Measurements from ENCODE around the gene RPL29.
A peak's percentile ranks its signal among the peaks of the same experiment; 100 is the strongest.

RPL29 gene

DNA sequence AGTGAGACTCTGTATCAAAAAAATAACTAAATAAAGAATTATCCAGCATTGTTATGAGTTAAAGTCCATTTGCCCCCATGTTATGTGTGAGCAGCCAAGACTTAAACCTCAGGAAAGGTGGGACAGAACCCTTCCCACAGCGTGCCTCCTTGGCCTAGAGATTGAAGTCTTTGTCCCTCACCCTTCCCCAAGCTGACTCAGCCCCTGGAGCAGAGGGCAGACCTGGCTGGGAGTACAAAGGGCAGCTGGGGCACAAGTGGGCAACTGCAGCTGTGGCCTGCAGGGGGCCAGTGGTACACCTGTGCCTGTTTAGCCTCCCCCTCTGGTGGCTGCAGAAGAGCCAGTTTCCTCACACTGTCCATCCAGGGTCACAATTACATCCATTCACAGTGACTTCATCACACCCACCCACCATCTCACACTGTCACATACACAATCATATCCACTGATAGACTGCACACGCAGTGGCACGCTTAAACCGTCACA, 13.3 kb downstream of the RPL29 start:
- peak; percentile 51 for DNase-seq (ENCODE audit: low spot score)

DNA sequence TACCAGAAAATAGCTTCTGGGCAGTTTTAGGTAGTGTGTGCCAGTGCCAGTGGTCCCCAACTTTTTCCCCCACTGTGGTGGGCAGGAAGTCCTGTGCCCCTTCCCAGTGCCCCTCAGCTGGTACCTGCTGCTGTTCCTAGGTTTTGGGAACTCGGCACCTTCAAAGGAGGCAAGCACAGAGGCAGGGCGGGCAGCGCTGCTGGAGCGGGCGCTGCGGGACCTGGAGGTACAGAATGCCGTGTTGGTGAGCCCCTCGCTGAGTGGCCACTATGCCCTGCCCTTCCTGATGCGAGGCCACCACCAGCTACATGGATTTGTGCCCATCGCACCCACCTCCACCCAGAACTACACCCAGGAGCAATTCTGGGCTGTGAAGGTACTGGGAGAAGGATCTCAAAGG, 15.4 kb downstream of the RPL29 start:
- no peak for DNase-seq (ENCODE audit: low spot score)

DNA sequence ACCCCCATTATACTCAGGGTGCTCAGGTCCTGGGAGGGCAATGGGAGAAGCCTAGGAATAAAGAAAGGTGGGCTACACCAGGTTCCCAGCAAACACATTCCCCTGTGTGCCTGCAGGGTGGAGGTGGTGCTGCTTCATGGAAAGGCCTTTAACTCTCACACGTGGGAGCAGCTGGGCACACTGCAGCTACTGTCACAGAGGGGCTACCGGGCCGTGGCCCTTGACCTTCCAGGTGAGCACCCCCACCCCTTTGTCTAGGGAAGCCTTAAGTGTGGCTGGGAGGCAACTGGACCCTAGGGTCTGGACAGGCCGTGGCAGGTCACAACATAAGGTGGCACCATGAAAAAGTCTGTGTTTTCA, 17.6 kb downstream of the RPL29 start:
- DNase-seq (ENCODE audit: low spot score): no peak

DNA sequence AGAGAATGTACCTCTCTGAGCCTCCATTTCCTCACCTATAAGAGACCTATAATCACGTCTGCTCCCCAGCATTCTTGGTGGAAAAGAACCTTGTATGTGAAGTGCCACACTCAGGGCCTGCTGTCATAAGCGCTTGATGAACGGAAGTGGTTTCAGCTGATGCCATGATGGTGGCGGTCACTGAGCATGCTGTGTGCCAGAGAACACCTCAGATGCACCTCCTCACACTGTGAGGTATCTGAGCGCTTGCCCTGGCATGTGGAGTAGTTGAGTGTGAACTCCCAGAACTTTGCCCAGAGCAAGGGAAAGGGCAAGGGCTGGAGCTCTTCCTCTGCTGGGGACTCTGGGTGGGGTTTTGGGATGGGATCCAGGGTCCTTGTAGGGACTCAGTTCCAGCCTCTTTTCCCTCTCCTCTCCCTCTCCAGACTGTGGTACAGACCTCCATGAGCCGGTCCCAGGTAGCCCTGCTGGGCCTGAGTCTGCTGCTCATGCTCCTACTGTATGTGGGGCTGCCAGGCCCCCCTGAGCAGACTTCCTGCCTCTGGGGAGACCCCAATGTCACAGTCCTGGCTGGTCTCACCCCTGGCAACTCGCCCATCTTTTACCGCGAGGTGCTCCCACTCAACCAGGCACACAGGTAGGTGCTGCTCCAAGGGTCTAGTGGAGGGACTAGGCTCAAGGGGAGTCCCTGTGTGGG, 18.1 kb downstream of the RPL29 start:
- no peak for DNase-seq (ENCODE audit: low spot score)

DNA sequence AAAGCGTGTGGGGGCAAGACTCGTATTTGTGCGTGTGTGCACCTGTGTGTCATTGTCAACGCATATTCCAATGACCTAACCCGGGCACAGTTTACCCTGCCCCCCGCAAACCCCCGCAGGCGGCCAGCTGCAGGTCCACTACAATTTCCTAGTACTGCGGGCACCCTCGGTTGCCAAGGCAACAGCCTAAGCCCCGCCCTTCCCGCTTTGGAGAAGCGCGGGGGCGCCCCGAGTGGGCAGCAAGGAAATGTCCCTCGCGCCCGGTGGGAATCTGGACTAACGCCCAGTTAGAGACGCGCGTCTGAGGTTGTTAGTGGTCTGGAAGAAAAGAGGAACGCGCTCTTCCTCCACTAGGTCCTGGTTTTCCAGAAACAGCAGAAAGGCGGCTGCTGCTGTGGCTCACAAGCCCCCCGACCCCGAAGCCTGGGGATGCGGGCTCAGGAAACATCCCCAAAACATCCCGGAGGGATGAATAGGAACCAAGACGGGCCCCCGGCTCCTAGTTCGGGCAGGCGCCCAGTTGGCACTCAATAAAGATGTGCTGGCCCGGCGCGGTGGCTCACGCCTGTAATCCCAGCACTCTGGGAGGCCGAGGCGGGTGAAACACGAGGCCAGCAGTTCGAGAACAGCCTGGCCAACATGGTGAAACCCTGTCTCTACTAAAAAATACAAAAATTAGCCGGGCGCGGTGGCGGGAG, 19.7 kb downstream of the RPL29 start:
- no peak for DNase-seq (ENCODE audit: low spot score)

DNA sequence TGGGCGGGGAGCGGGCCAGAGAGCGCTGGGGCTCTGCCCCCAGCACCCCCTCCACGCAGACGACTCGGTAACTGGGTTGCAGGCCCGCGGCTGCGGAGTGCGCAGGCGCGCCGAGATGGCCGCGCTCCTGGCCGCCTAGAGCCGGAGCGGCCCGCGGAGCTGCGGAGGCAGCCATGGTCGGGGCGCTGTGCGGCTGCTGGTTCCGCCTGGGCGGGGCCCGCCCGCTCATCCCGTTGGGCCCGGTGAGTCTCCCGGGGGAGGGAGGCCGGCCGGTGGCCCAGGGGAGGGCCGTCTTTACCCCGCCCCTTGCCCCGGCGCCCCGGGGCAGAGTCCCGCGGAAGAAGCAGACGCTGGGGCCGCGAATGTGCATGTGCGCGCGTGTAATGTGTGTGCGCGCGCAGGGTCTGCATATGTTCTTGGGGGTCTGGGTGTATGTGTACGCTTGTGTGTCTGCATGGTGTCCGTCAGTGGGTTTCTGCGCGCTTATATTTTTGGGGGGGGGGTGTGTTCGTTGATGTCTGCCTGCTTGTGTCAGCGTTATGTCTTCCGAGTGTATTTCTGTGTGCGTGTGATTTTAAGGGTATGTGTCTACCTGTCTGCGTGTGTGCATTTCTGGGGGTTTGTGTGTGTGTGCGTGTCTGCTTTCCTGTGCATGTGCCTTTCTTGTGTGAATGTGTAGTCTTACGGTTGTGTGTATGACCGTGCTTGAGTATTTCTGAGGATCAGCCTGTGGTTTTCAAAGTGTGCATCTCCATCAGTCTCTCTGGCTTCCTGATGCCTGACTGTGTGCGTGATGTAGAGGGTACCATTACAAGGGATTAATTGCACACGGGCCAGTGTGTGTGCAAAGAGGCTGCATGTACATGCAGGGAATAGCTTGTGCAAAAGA, 20.5 kb downstream of the RPL29 start, which contains the start of gene ABHD14A:
Gene ABHD14A (plus strand): TSS at position 102 of the 889 bp plus-strand sequence. CDS start 72 bp downstream, at position 174.
- peak; percentile 63 for DNase-seq (ENCODE audit: low spot score)

DNA sequence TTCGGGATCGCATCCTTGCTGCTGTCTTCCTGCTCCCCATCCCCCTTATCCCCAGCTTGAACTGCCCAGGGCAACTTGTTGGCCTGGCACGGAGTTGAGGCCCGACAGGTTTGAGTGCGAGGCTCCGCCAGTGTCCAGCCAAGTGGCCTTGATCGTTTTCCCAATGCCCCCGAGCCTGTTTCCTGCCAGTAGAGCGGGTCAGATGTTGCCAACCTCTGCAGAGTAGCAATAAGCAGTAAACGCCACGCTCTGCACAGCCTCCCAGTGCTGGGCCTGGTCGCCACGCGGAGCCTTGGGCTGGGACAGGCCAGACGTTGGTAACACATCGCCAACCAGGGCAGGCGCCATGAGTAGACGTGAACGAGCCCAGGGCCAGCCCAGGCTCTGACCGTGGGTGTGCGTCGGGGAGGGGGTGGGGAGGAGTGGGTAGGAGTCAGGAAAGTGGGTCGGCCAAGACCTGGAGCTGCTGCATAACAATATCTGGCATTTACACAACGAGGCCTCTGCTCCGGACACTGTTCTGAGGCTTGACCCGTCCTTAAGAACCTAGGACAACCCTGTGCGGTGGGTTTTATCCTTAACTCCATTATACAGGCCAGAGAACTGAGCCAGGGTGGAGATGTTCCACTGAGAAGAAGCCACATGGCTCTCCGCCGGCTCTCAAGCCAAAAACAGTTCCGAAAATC, 21.3 kb downstream of the RPL29 start:
- DNase-seq (ENCODE audit: low spot score): no peak

DNA sequence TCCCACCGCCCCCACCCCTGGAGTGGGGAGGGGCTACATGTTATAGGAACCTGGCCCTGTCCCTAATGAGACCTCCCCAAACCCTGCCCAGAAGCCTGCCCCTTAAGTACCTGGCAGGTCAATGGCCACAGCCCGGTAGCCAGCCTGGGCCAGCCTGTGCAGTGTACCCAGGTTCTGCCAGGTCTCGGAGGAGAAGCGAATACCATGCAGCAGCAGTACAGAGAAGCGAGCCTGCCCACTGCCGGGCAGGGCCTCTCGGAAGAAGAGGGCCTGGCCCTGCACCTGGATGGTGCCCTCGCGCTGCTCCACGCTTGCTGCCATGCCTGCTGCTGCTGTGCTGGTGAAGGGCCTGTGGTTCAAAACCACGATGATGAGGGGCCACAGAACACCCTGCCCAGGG, 24.3 kb downstream of the RPL29 start:
- no peak for DNase-seq (ENCODE audit: low spot score)

DNA sequence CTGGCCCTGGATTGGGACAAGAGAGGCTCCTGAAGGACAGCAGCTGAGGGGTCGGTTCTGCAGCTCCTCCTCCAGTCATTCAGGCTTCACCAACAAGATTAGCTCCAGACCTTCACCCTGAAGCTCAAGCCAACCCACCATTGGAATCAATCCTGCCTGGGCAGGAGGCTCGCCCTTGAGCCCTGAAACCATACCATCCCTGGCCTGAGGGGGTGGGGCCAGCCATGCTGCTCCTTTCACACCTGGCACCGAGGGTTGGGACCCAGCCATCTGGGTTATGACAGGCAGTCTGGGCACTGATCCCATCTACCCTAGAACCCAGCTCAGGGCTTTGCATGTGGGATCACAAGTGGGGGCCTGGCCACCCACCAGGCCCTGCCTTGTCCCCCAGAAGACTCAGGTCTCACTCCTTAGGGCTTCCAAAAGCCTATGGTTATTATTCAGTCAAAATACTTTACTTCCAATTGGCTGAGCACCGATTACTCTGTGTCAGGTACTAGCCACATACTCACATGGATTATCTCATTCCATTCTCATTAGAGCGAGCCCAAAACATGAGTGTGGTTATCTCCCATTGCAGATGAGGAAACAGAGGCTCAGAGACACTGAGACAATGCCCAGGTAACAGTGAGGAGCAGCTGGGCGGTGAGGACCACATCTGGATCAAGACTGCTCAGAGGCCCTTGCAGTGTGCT, 24.9 kb downstream of the RPL29 start:
- no peak for DNase-seq (ENCODE audit: low spot score)

DNA sequence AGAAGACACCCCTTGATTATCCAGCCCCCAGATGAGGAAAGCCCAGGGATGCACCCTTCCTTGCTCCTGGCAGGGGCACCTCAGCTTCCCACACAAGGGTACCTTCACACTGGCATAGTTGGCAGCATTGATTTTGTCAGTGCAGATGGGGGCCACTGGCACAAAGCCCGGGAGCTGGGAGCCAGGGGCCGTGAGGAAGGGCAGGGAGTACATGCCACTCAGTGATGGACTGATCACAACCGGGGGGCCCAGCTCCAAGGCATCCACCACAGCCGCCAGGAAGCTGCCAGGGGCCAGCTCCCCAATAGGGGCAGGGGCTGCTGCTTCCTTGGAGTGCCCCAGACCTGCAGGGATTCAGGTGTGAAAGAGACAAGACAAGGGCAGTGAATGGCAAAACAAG, 25.9 kb downstream of the RPL29 start:
- no peak for DNase-seq (ENCODE audit: low spot score)

DNA sequence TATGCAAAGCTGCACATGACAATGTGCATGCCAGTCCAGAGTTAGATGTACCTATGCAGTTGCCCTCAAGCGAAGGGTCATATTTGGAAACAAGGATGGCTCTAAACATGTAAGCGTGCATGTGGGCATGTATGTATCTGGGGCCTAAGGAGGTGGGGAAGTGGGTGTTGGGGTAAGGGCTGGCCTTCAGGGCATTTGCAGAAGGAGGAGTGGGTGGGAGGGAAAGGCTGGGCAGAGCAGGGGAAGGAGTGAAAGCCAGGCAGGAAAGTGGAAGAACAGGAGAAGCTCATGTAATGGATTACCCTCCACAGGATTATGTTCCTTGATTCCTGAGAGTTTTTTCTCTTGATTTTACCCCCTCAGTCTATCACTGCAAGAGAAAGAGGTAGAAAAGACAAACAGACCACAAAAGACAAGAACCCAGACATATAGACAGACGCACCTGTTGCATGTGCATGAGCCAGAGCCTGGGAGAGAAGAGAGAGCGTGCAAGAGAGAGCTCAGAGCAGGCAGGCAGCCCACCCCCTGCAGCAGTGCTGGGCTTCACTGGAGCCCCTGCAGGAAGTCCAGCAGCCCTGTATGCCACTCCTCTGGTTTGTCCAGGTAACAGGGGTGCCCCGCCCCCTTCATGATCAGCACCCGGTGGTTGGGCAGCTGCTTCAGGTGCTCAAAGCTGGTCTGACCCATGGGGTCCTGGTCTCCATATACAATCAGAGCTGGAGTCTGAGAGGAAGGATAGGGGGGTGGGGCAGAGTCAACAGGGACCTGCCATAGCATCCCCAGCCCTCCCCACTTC, 26.6 kb downstream of the RPL29 start:
- DNase-seq (ENCODE audit: low spot score): no peak

DNA sequence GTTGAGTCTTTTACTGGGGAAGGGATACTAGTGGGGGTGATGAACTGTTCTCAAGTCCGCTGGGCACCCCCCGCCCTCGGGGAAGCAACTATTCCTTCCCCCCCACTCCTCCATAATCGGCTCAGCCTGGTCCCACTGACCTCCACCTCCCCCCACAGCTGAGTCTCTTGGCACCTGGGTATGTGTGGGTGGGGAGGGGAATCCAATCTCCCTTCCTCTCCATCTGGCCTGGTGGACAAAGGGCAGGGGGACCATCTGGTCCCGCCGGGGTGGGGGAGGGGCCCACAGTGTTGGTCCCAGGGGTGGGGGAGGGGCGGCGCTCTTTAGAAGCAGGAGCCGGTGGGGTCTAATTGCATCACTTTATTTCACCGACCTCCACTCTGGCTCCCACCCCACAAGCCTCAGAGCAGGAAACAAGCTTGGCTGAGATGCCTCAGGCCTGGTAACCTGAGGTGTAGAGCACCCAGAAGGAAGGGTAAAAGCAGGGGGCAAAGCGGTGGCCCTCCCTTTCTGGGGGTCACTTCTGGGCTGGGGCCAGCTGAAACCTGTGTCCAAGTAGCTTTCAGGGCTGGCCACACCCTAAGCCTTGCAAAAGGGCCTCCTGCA, 27.4 kb downstream of the RPL29 start:
- no peak for DNase-seq (ENCODE audit: low spot score)

DNA sequence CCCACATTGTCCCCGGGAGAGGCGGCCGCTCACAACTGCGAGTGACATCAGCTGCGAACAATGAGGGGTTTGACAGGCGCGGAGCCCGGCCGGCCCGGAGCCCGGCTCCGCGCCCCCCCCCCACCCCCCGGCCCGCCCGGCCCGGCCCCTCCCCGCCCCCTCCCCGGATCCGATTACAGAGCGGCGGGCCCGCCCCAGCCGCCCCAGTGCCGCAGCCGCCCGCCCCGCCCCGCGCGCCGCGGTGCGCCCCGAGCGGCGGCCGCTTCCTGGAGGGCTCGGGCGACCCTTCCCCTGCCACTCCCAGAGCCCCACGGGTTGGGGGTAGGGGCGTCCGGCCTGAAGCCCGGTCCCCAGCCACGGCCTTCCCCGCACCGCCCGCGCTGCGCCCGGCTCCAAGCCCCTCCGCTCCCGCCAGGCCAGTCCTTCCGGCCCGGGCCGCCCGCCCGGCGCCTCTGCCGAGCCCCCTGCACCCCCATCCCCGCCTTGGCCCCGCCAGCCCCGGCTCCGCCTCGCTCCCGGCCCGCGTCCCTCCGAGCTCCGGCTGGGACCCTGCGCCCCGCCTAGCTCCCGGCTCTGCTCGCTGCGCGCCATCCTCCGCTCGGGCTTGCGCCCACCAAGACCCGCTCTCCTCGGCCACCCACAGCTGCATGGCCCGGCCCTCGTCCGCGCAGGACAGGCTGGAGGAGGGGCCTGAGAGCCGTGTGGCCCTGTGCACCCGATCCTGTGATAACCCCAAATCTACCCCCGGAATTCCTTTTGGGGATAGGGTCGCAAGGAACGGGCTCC, 28.1 kb downstream of the RPL29 start, which contains the start of gene PCBP4:
Gene PCBP4 (minus strand): TSS at position 71 of the 786 bp plus-strand sequence. CDS start 6,214 bp downstream, outside the sequence.
- no peak for DNase-seq (ENCODE audit: low spot score)

DNA sequence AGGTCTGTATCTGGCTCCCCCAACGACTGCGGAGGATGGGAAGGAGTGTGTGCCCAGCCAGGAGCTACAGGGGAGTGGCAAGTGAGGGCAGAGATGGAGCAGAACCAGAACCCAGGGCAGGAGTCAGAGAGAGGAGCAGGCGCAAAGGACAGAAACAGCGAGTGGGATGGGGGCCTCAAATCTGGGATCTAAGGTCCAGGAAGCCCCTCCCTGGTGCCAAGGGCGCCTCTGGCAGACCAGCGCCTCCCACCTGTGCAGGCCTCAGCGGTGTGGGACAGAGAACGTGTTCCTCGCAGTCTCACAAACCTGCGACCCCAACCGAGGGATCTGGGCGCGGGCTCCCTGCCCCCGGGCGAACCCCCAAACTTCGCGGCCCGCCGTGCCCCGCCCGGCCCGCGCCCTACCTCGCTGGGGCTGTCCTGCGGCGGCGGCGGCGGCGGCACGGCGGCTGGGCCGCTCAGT, 28.7 kb downstream of the RPL29 start:
- DNase-seq (ENCODE audit: low spot score): no peak

DNA sequence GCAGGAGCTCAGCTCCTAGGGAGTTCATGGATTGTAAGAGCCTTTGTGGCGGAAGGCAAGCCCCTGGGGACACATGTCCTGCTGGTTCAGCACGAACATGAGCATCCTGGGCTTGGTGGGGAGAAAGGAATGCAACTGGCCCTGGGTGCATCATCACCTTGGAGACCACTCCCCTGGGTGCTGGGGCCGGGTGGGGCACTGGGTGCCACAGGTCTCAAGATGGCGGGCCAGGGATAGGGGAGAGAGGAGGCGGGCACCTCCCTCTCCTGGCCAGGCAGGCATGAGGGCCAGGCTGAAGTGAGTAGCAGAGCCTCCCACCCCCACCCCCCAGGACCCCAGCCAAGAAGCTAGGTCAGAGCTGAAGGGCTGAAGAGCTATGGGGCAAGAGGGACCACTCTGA, 29.2 kb downstream of the RPL29 start:
- no peak for DNase-seq (ENCODE audit: low spot score)

DNA sequence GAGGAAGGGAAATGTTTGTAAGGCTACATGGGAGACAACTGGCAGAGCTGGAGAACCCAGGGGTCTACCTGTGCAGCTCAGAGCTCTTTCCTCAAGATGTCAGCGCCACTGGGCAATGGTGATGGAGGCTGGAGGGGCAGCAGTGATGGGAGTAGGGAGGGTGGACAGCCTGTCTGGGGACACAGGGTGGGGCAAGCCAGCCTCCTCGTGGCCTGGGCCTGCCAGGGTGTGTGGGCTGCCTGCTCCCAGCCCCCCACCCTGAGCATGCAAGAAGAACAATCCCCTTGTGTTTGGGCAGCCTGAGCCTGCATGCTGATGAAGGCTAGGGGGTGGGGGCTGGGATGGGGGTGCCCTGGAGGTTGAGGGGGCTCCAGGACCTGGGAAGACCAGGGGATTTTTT, 29.7 kb downstream of the RPL29 start:
- no peak for DNase-seq (ENCODE audit: low spot score)

DNA sequence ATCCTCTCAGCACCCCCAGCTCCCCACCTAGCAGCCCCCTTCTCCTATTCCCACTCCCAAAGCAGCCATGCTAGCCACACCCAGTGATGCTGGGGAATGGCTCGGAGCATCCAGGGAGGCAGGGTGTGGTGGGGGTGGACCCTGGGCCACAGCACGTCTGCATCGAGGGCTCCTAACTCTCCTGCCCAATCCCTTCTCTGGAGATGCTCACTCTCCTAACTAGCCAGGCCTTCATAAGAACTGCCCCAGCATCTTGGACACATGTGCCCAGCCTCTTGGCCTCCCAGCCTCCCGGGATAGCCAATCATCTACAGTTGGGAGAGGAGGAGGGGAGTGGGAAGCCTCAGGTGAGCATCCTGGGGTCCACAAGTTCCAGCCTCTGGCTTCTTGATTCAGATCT, 31.2 kb downstream of the RPL29 start:
- no peak for DNase-seq (ENCODE audit: low spot score)

DNA sequence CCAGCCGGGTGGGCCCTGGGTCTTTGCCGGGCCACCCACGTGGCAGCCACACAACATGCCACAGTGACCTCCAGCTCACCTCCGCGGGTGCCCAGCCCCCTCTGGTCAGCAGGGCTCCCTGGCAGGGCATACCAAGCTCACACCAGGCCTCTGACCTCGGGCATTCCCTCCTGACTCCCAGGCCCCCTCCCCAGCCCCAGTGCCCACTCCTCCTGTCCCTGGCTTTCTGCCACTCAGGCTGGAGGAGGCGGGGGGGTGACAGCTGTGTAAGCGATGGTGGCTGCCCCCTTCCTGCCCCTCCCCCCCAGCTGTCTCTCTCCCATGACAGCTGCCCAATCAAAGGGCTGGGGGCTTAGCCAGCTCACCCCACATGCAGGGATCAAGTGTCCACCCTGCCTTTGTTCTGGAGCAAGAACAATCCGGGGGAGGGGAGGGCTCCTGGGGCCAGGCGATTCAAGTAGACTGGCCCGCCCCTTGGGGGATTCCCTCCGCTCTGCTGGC, 31.7 kb downstream of the RPL29 start:
- no peak for DNase-seq (ENCODE audit: low spot score)
